Osteoblast (primary cell): ENCODE measurements around the gene LRP1B. TPM values are rescaled to one million over a fixed set of nuclear protein-coding genes. Genes with fewer than 3 reads are reported as not detected.

Source experiments
- DNase-seq: peaks from one replicate; pipeline ENCODE4 v3.0.0; 2011; ENCODE audit warnings: low spot score, mixed read lengths; ENCODE audit not compliant: insufficient read length; ENCODE audit errors: missing footprints
- H2AFZ ChIP-seq: 2 replicates; pipeline ENCODE4 v1.6.0; 2011; ENCODE audit warnings: mild to moderate bottlenecking, low read length
- H3K27ac ChIP-seq: 2 replicates; pipeline ENCODE4 v1.5.1; 2011; ENCODE audit warnings: mild to moderate bottlenecking, low read depth, low read length, moderate library complexity
- H3K27me3 ChIP-seq: 2 replicates; pipeline ENCODE4 v1.6.0; 2012; ENCODE audit warnings: mild to moderate bottlenecking, control low read depth, inconsistent platforms, low read length, moderate library complexity; ENCODE audit not compliant: insufficient read depth
- H3K36me3 ChIP-seq: 2 replicates; pipeline ENCODE4 v1.5.1; 2011; ENCODE audit warnings: mild to moderate bottlenecking, low read length, control low read depth, moderate library complexity; ENCODE audit not compliant: insufficient read depth
- H3K4me1 ChIP-seq: 2 replicates; pipeline ENCODE4 v1.5.1; 2011; ENCODE audit warnings: mild to moderate bottlenecking, low read length, control low read depth, moderate library complexity; ENCODE audit not compliant: insufficient read depth
- H3K4me2 ChIP-seq: 2 replicates; pipeline ENCODE4 v1.6.0; 2011; ENCODE audit warnings: mild to moderate bottlenecking, low read length; ENCODE audit not compliant: insufficient read depth
- H3K4me3 ChIP-seq: fragments of 200-600 bp; sonication (generic); 3 replicates; pipeline ENCODE4 v1.5.1; 2012; ENCODE audit warnings: mild to moderate bottlenecking, low read length, inconsistent platforms; ENCODE audit not compliant: insufficient read depth
- H3K79me2 ChIP-seq: 2 replicates; pipeline ENCODE4 v1.6.0; 2012; ENCODE audit warnings: mild to moderate bottlenecking, low read length, control low read depth, inconsistent platforms; ENCODE audit not compliant: insufficient read depth
- H3K9me3 ChIP-seq: 2 replicates; pipeline ENCODE4 v1.5.1; 2011; ENCODE audit warnings: low read depth, low read length, control low read depth
- H4K20me1 ChIP-seq: 2 replicates; pipeline ENCODE4 v1.6.0; 2012; ENCODE audit warnings: mild to moderate bottlenecking, low read length, control low read depth; ENCODE audit not compliant: insufficient read depth
- CTCF ChIP-seq: IDR thresholded peaks from 2 replicates; pipeline ENCODE4 v1.5.1; 2011; ENCODE audit warnings: mild to moderate bottlenecking, low read depth, low read length, moderate library complexity; ENCODE audit errors: extremely low read depth
- total RNA-seq: library from RNA; depleted of rRNA; stranded (reverse); fragments of >200 nt; gene quantifications from 2 replicates; pipeline ENCODE4 v1.2.3, GENCODE V29; 2012

Gene LRP1B
- total RNA-seq, 1 donor = not detected

DNA sequence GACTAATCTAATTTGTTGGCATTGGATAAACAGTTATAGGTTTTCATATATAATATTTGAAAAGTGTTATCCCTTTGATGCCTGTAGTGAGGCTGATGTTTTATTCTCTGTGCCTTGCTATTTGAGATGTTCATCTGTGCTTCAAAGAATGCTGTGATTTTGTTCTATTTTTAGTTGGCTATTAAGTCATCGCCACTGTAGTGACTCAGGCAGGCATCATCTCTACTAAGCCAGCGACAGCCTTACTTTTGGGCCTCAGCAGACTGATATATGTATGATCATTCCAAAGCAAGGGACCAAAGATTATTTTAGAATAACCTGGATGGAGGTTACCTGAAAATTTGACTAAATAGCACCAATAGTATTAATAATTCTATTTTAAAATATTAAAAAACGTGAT is 1676.1 kb downstream of the LRP1B start:
- H3K4me2 ChIP-seq = no peak overlapping the region
- no peaks in the 10 kb centered on the region for H3K4me1 ChIP-seq
- H3K4me3 ChIP-seq = no peak overlapping the region
- no peaks in the 10 kb centered on the region for H3K9me3 ChIP-seq
- no peak for DNase-seq
- H3K36me3 ChIP-seq = no peaks in the 10 kb centered on the region
- no peaks in the 10 kb centered on the region for H4K20me1 ChIP-seq
- no peak overlapping the region for H2AFZ ChIP-seq
- H3K27me3 ChIP-seq = no peaks in the 10 kb centered on the region
- TF ChIP-seq CTCF = no peak
- H3K27ac ChIP-seq = peak overlapping the region; percentile 8
- H3K79me2 ChIP-seq = no peaks in the 10 kb centered on the region

DNA sequence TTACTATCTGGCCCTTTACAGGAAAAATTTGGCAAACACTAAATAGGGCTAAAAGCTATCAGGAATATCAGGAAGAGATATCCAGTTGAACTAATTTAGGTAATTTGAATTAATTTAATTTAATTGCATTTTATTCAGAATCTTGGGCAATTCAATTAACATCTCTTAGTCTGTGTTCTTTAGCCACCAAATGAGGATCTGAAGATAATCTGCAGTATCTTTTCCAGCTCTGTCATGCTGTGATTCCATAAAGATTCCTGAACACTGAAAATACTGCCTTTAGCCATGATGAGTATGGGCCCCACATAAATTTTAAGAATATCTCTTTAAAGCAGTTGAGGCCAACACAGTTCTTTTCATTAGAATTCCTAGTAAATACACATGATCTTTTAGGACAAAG is 1679.5 kb downstream of the LRP1B start:
- Histone ChIP-seq H3K36me3 (no peaks in the 10 kb centered on the region), H3K79me2 (no peaks in the 10 kb centered on the region), H3K4me1 (no peaks in the 10 kb centered on the region), H4K20me1 (no peaks in the 10 kb centered on the region), H3K27me3 (no peaks in the 10 kb centered on the region), H3K4me3 (no peak overlapping the region), H3K4me2 (no peak overlapping the region), H2AFZ (no peak overlapping the region), H3K9me3 (no peaks in the 10 kb centered on the region), H3K27ac (no peak overlapping the region)
- no peak for TF ChIP-seq CTCF
- DNase-seq = no peak

DNA sequence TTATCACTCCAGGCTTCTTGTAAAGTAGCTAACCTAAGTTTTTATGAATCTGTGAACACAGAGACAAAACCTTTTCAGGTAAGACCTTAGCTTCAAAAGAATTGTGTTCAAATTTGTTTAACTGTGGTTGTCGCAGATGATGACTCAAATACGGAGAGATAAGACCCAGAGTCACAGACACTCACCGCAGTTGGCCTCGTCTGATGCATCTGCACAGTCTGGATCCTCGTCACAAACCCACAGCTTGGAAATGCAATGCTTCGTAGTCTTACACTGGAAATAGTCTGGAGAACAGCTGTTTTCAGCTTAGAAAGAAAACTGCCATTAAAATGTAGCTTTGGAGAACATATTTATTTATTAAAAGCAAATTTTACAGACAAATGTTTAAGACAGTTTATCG is 1688.5 kb downstream of the LRP1B start:
- H3K4me2 ChIP-seq = no peak overlapping the region
- no peak for DNase-seq
- H3K9me3 ChIP-seq = no peaks in the 10 kb centered on the region
- H3K4me3 ChIP-seq = no peak overlapping the region
- no peak for TF ChIP-seq CTCF
- H3K4me1 ChIP-seq = no peaks in the 10 kb centered on the region
- H3K79me2 ChIP-seq = no peaks in the 10 kb centered on the region
- H3K36me3 ChIP-seq = no peaks in the 10 kb centered on the region
- H3K27ac ChIP-seq = no peak overlapping the region
- H2AFZ ChIP-seq = no peak overlapping the region
- no peaks in the 10 kb centered on the region for H3K27me3 ChIP-seq
- H4K20me1 ChIP-seq = no peaks in the 10 kb centered on the region

- DNase-seq = no peak
- TF ChIP-seq CTCF = no peak
- no peak overlapping the region for H3K4me2 ChIP-seq
These were observed 1690.0 kb downstream of the LRP1B start for GRCh38 chr2:140440815-140441214.

More at GRCh38 chr2:140440815-140441214, 1690.0 kb downstream of the LRP1B start:
- H3K9me3 ChIP-seq = no peaks in the 10 kb centered on the region
- H3K36me3 ChIP-seq = no peaks in the 10 kb centered on the region
- no peaks in the 10 kb centered on the region for H3K4me1 ChIP-seq
- no peaks in the 10 kb centered on the region for H3K27me3 ChIP-seq
- no peak overlapping the region for H3K27ac ChIP-seq
- H2AFZ ChIP-seq = no peak overlapping the region
- H3K79me2 ChIP-seq = no peaks in the 10 kb centered on the region
- no peaks in the 10 kb centered on the region for H4K20me1 ChIP-seq
- H3K4me3 ChIP-seq = no peak overlapping the region
